HCT116 (cell line): ENCODE measurements around the gene ANGPTL4. TPM values are rescaled to one million over a fixed set of nuclear protein-coding genes. Genes with fewer than 3 reads are reported as not detected.

Source experiments
- ATAC-seq: fragments of 200-7000 bp; cut with Tn5 transposase; 2 replicates; pipeline ENCODE4 v1.9.1; 2020; ENCODE audit warnings: mild to moderate bottlenecking, moderate library complexity
- BruUV-seq: library from RNA; stranded (reverse); fragments of 400-500 nt; replicated peaks from 2 replicates; lab custom pipeline; 2021; lab: Mats Ljungman, UMichigan
- CTCF ChIA-PET: fragments of 300-600 bp; sonication (Branson Sonifier 250); formaldehyde crosslinking; loops from one replicate; lab custom pipeline; 2021; ENCODE audit warnings: antibody characterized with exemption; lab: Charles Lee
- POLR2A ChIA-PET: fragments of 300-600, 350-600 bp; sonication (Branson Sonifier 250); formaldehyde crosslinking; loops from one replicate; lab custom pipeline; 2021; ENCODE audit warnings: antibody characterized with exemption; lab: Charles Lee
- RAD21 ChIA-PET, 2 experiments: fragments of 300-600 bp; sonication (Branson Sonifier 250); formaldehyde crosslinking; loops; one replicate each; lab custom pipeline; 2023; ENCODE audit warnings: low total read pairs in 2 of 2; ENCODE audit not compliant: uncharacterized antibody in 2 of 2, unreplicated experiment in 2 of 2, low non-redundant PET in 1 of 2; lab: Charles Lee
- DNase-seq: peaks from one replicate; pipeline ENCODE4 v3.0.0-alpha.2; 2010; ENCODE audit warnings: low read depth, low spot score
- H2AFZ ChIP-seq: fragments of 200-600 bp; shearing (Covaris generic), sonication (generic); 2 replicates; pipeline ENCODE4 v1.6.1; 2017; ENCODE audit warnings: low read depth, mixed run types, mixed read lengths, antibody characterized with exemption, low read length; ENCODE audit not compliant: poor library complexity, severe bottlenecking
- H3K27ac ChIP-seq: 2 replicates; pipeline ENCODE4 v1.5.1; 2012; ENCODE audit warnings: low read depth, low read length
- H3K27me3 ChIP-seq: fragments of 200-600 bp; sonication (generic); 2 replicates; pipeline ENCODE4 v1.6.1; 2016; ENCODE audit warnings: mixed run types, low read length, mixed read lengths; ENCODE audit not compliant: insufficient read depth
- H3K36me3 ChIP-seq, 2 experiments: fragments of 200-500 bp in 1 of 2; fragments of 200-600 bp in 1 of 2; sonication (Bioruptor generic) in 1 of 2; sonication (generic) in 1 of 2; 2 replicates each; pipeline versions ENCODE4 v1.5.1 to v1.6.1; 2014 to 2016; ENCODE audit warnings: low read length in 2 of 2, inconsistent platforms in 1 of 2, mixed read lengths in 1 of 2, mixed run types in 1 of 2; ENCODE audit not compliant: insufficient read depth in 2 of 2, control insufficient read depth in 1 of 2
- H3K4me1 ChIP-seq, 2 experiments: fragments of 200-600 bp in 1 of 2; sonication (generic) in 1 of 2; 2 replicates each; pipeline versions ENCODE4 v1.5.1 to v1.6.1; 2012 to 2017; ENCODE audit warnings: low read length in 2 of 2, inconsistent platforms in 1 of 2, mild to moderate bottlenecking in 1 of 2, mixed read lengths in 1 of 2, mixed run types in 1 of 2, moderate library complexity in 1 of 2; ENCODE audit not compliant: insufficient read depth in 2 of 2, control insufficient read depth in 1 of 2
- H3K4me2 ChIP-seq: fragments of 200-600 bp; sonication (generic); 2 replicates; pipeline ENCODE4 v1.6.1; 2017; ENCODE audit warnings: mixed run types, low read length, mixed read lengths
- H3K4me3 ChIP-seq, 2 experiments: fragments of 200-600 bp in 1 of 2; sonication (generic) in 1 of 2; replicated peaks in 1 of 2; 2 replicates each; pipeline ENCODE4 v1.5.1; 2011 to 2016; ENCODE audit warnings: low read length in 2 of 2, control low read depth in 1 of 2, low read depth in 1 of 2, mild to moderate bottlenecking in 1 of 2, mixed read lengths in 1 of 2, mixed run types in 1 of 2
- H3K79me2 ChIP-seq: fragments of 200-600 bp; sonication (generic); 2 replicates; pipeline ENCODE4 v1.6.1; 2017; ENCODE audit warnings: mild to moderate bottlenecking, mixed run types, low read length, moderate library complexity, mixed read lengths; ENCODE audit not compliant: insufficient read depth
- H3K9ac ChIP-seq: fragments of 200-600 bp; sonication (generic); 2 replicates; pipeline ENCODE4 v1.6.1; 2016; ENCODE audit warnings: low read length, mixed read lengths
- H3K9me2 ChIP-seq: fragments of 200-600 bp; sonication (generic), shearing (Covaris generic); 2 replicates; pipeline ENCODE4 v1.6.1; 2017; ENCODE audit warnings: mixed run types, mild to moderate bottlenecking, moderate library complexity; ENCODE audit not compliant: insufficient read depth
- H3K9me3 ChIP-seq, 2 experiments: fragments of 200-500 bp in 1 of 2; fragments of 200-600 bp in 1 of 2; sonication (Bioruptor generic) in 1 of 2; sonication (generic) in 1 of 2; 2 replicates each; pipeline ENCODE4 v1.6.1; 2014 to 2017; ENCODE audit warnings: low read length in 2 of 2, mixed read lengths in 2 of 2, inconsistent platforms in 1 of 2, low read depth in 1 of 2, mild to moderate bottlenecking in 1 of 2, mixed run types in 1 of 2, moderate library complexity in 1 of 2; ENCODE audit not compliant: control insufficient read depth in 1 of 2, insufficient read depth in 1 of 2
- H4K20me1 ChIP-seq: fragments of 200-600 bp; sonication (generic), shearing (Covaris generic); 2 replicates; pipeline ENCODE4 v1.6.1; 2017; ENCODE audit warnings: mixed run types, mild to moderate bottlenecking, moderate library complexity; ENCODE audit not compliant: insufficient read depth
- CBX3 ChIP-seq: IDR thresholded peaks from 2 replicates; pipeline ENCODE4 v1.6.1; 2012; ENCODE audit warnings: low read depth
- CEBPB ChIP-seq: IDR thresholded peaks from 2 replicates; pipeline ENCODE4 v1.6.1; 2012; ENCODE audit warnings: low read depth
- ELF1 ChIP-seq: IDR thresholded peaks from 2 replicates; pipeline ENCODE4 v1.6.1; 2012; ENCODE audit warnings: low read depth, borderline replicate concordance
- EZH2 ChIP-seq: fragments of 200-600 bp; sonication (generic); IDR thresholded peaks from 2 replicates; pipeline ENCODE4 v1.6.1; 2017; ENCODE audit warnings: antibody characterized with exemption, mixed run types
- EZH2phosphoT487 ChIP-seq: fragments of 200-600 bp; IDR thresholded peaks from 2 replicates; pipeline ENCODE4 v1.6.1; 2018; ENCODE audit warnings: antibody characterized with exemption, borderline replicate concordance
- FOSL1 ChIP-seq: IDR thresholded peaks from 2 replicates; pipeline ENCODE4 v1.6.1; 2012; ENCODE audit warnings: low read depth
- JUND ChIP-seq: IDR thresholded peaks from 2 replicates; pipeline ENCODE4 v1.6.1; 2012
- POLR2A ChIP-seq: IDR thresholded peaks from 2 replicates; pipeline ENCODE4 v1.7.0; 2011; ENCODE audit warnings: borderline replicate concordance; ENCODE audit not compliant: insufficient read depth, insufficient read length; ENCODE audit errors: extremely low read depth
- SIN3A ChIP-seq: IDR thresholded peaks from 2 replicates; pipeline ENCODE4 v1.6.1; 2012; ENCODE audit warnings: low read depth
- SP1 ChIP-seq: IDR thresholded peaks from 2 replicates; pipeline ENCODE4 v1.6.1; 2012; ENCODE audit warnings: low read depth
- SRF ChIP-seq: IDR thresholded peaks from 2 replicates; pipeline ENCODE4 v1.6.1; 2012; ENCODE audit warnings: low read depth
- YY1 ChIP-seq: IDR thresholded peaks from 2 replicates; pipeline ENCODE4 v1.6.1; 2011; ENCODE audit warnings: low read length, low read depth, moderate library complexity, mild to moderate bottlenecking; ENCODE audit not compliant: insufficient replicate concordance; ENCODE audit errors: extremely low read depth
- ZFX ChIP-seq: fragments of 450-650 bp; IDR thresholded peaks from 2 replicates; pipeline ENCODE4 v1.6.1; 2017
- ZNF274 ChIP-seq: fragments of 200-500 bp; sonication (Bioruptor generic); IDR thresholded peaks from 2 replicates; pipeline ENCODE4 v1.6.1; 2014; ENCODE audit warnings: mild to moderate bottlenecking, low read depth, low read length, inconsistent platforms
- intact Hi-C: fragments of 100-400 bp; cut with micrococcal nuclease; formaldehyde crosslinking; loops from 2 replicates; pipeline ENCODE4 v1.10.0; 2022
- total RNA-seq: library from RNA; stranded (reverse); gene quantifications from one replicate; pipeline ENCODE4 v1.2.1, GENCODE V29; 2021; ENCODE audit not compliant: unreplicated experiment
- TF ChIP-seq, protein P1 (sequence below): IDR thresholded peaks from 2 replicates; pipeline ENCODE4 v1.6.1; 2012
- TF ChIP-seq, protein P2 (sequence below): IDR thresholded peaks from 2 replicates; pipeline ENCODE4 v1.6.1; 2012; ENCODE audit warnings: low read depth
- TF ChIP-seq, protein P3 (sequence below): IDR thresholded peaks from 2 replicates; pipeline ENCODE4 v1.6.1; 2011; ENCODE audit warnings: mild to moderate bottlenecking, low read length, moderate library complexity; ENCODE audit not compliant: insufficient replicate concordance; ENCODE audit errors: extremely low read depth
- TF ChIP-seq, protein P4 (sequence below), 3 experiments: fragments of 200-600 bp in 1 of 3; sonication (generic) in 1 of 3; IDR thresholded peaks in 2 of 3; conservative IDR thresholded peaks in 1 of 3; 2 replicates each; pipeline ENCODE4 v1.5.1; 2012 to 2017; ENCODE audit warnings: low read depth in 2 of 3, low read length in 2 of 3, antibody characterized with exemption in 1 of 3, borderline replicate concordance in 1 of 3, control low read depth in 1 of 3, mild to moderate bottlenecking in 1 of 3, mixed read lengths in 1 of 3, mixed run types in 1 of 3, moderate library complexity in 1 of 3; ENCODE audit not compliant: insufficient read depth in 1 of 3

The ANGPTL4 gene
- total RNA-seq, 1 experiment from 2014 or later = 54.8 TPM

DNA sequence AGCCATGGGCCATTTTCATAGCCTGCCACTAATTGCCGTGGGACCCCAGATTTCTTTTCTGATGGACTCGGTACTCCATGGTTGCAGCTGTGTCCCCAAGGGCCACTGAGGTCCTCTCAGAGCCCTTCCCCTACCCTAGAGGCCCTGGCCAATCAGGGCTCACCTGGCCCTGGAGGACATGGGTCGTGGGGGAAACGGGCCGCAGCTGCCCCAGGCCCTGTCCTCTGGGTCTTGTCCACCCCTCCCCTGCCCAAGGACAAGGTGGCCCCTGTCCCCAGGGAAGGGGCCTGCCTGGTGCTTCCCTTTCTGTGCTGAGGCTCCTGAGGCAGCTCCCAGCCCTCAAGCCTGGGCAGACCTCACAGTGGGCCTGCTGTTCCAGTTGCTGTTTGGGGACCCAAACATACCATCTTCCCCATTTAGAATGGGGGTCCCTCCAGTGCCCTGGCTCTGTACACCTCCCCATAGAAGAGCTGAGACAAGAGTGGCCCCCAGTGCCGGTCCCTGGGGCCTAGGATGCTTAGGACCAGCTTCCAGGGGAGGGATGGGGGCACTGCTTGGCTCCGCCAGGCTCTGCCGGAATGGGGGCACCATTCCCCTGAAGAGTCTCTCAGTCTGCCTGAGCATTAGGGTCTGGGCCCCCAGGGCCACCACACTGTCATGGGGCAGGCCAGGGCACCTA is 29.4 kb downstream of the ANGPTL4 start:
- H3K4me3 ChIP-seq = no peak overlapping the region
- no peaks in the 10 kb centered on the region for H3K9me3 ChIP-seq
- H3K9me2 ChIP-seq = no peaks in the 10 kb centered on the region
- H3K4me2 ChIP-seq = no peak overlapping the region
- H3K4me1 ChIP-seq = peaks cover 9 to 32% of the 10 kb centered on the region in 2 experiments; a peak in 3 of 4 replicates
- no peak overlapping the region for H3K9ac ChIP-seq
- ATAC-seq (no peak), DNase-seq (no peak)
- RAD21 ChIA-PET = no interaction called here
- intact Hi-C loops = no loop called here
- no peaks in the 10 kb centered on the region; the same call in 1 of the 2 replicates for H4K20me1 ChIP-seq
- H2AFZ ChIP-seq = no peak overlapping the region
- CTCF ChIA-PET = interaction anchor here (1.9 kb wide), 1 partner anchor 38 kb away, joined by 7 read pairs; no protein-coding TSS in a partner anchor
- no TSS peak for BruUV-seq
- POLR2A ChIA-PET = interaction anchor here (1.4 kb wide), 1 partner anchor 120 kb away, joined by 3 read pairs; the partner anchor contains the start of gene ZNF414
- TF ChIP-seq ZFX (no peak), SRF (no peak), YY1 (no peak), EZH2 (no peak), ZNF274 (no peak), JUND (no peak), ELF1 (no peak), CEBPB (no peak), CBX3 (no peak), POLR2A (no peak), SIN3A (no peak), FOSL1 (no peak), EZH2phosphoT487 (no peak), SP1 (no peak)
- TF ChIP-seq, protein P1, sequence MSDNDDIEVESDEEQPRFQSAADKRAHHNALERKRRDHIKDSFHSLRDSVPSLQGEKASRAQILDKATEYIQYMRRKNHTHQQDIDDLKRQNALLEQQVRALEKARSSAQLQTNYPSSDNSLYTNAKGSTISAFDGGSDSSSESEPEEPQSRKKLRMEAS = no peak
- TF ChIP-seq, protein P2, sequence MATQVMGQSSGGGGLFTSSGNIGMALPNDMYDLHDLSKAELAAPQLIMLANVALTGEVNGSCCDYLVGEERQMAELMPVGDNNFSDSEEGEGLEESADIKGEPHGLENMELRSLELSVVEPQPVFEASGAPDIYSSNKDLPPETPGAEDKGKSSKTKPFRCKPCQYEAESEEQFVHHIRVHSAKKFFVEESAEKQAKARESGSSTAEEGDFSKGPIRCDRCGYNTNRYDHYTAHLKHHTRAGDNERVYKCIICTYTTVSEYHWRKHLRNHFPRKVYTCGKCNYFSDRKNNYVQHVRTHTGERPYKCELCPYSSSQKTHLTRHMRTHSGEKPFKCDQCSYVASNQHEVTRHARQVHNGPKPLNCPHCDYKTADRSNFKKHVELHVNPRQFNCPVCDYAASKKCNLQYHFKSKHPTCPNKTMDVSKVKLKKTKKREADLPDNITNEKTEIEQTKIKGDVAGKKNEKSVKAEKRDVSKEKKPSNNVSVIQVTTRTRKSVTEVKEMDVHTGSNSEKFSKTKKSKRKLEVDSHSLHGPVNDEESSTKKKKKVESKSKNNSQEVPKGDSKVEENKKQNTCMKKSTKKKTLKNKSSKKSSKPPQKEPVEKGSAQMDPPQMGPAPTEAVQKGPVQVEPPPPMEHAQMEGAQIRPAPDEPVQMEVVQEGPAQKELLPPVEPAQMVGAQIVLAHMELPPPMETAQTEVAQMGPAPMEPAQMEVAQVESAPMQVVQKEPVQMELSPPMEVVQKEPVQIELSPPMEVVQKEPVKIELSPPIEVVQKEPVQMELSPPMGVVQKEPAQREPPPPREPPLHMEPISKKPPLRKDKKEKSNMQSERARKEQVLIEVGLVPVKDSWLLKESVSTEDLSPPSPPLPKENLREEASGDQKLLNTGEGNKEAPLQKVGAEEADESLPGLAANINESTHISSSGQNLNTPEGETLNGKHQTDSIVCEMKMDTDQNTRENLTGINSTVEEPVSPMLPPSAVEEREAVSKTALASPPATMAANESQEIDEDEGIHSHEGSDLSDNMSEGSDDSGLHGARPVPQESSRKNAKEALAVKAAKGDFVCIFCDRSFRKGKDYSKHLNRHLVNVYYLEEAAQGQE = no peak
- TF ChIP-seq, protein P3, sequence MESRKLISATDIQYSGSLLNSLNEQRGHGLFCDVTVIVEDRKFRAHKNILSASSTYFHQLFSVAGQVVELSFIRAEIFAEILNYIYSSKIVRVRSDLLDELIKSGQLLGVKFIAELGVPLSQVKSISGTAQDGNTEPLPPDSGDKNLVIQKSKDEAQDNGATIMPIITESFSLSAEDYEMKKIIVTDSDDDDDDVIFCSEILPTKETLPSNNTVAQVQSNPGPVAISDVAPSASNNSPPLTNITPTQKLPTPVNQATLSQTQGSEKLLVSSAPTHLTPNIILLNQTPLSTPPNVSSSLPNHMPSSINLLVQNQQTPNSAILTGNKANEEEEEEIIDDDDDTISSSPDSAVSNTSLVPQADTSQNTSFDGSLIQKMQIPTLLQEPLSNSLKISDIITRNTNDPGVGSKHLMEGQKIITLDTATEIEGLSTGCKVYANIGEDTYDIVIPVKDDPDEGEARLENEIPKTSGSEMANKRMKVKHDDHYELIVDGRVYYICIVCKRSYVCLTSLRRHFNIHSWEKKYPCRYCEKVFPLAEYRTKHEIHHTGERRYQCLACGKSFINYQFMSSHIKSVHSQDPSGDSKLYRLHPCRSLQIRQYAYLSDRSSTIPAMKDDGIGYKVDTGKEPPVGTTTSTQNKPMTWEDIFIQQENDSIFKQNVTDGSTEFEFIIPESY = no peak
- TF ChIP-seq, protein P4, sequence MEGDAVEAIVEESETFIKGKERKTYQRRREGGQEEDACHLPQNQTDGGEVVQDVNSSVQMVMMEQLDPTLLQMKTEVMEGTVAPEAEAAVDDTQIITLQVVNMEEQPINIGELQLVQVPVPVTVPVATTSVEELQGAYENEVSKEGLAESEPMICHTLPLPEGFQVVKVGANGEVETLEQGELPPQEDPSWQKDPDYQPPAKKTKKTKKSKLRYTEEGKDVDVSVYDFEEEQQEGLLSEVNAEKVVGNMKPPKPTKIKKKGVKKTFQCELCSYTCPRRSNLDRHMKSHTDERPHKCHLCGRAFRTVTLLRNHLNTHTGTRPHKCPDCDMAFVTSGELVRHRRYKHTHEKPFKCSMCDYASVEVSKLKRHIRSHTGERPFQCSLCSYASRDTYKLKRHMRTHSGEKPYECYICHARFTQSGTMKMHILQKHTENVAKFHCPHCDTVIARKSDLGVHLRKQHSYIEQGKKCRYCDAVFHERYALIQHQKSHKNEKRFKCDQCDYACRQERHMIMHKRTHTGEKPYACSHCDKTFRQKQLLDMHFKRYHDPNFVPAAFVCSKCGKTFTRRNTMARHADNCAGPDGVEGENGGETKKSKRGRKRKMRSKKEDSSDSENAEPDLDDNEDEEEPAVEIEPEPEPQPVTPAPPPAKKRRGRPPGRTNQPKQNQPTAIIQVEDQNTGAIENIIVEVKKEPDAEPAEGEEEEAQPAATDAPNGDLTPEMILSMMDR (IDR thresholded peaks at IDR 0.05 in 2 of 3, conservative IDR thresholded peaks at IDR 0.05 in 1 of 3; ENCODE audit: borderline replicate concordance in 1 of 3, insufficient read depth in 1 of 3, low read depth in 2 of 3, low read length in 2 of 3) = no peak
- no peaks in the 10 kb centered on the region; a peak in 1 of 4 replicates for H3K36me3 ChIP-seq
- H3K27me3 ChIP-seq = no peaks in the 10 kb centered on the region
- peaks cover 68% of the 10 kb centered on the region for H3K79me2 ChIP-seq
- H3K27ac ChIP-seq = no peak overlapping the region; the same call in 1 of the 2 replicates
